ENCODE data around the gene ATL3. TPM values are rescaled to one million over a fixed set of nuclear protein-coding genes. Genes with fewer than 3 reads are reported as not detected.
A peak's percentile ranks its signal among the peaks of the same experiment; 100 is the strongest.
"Not testable (repeated sequence)": the region's sequence is repeated elsewhere in the genome, so short reads cannot be mapped to it uniquely, and the experiment has no call there.

The ATL3 gene
- total and polyA plus RNA-seq, 2 experiments from 2014 or later = 3.1 to 3.8 TPM

GRCh38 chr11:63686926-63687325, 15.8 kb upstream of the ATL3 start:
- TF ChIP-seq, protein P1, sequence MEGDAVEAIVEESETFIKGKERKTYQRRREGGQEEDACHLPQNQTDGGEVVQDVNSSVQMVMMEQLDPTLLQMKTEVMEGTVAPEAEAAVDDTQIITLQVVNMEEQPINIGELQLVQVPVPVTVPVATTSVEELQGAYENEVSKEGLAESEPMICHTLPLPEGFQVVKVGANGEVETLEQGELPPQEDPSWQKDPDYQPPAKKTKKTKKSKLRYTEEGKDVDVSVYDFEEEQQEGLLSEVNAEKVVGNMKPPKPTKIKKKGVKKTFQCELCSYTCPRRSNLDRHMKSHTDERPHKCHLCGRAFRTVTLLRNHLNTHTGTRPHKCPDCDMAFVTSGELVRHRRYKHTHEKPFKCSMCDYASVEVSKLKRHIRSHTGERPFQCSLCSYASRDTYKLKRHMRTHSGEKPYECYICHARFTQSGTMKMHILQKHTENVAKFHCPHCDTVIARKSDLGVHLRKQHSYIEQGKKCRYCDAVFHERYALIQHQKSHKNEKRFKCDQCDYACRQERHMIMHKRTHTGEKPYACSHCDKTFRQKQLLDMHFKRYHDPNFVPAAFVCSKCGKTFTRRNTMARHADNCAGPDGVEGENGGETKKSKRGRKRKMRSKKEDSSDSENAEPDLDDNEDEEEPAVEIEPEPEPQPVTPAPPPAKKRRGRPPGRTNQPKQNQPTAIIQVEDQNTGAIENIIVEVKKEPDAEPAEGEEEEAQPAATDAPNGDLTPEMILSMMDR (IDR thresholded peaks at IDR 0.05; ENCODE audit: low read depth, low read length) = no peak
- no peaks in the 10 kb centered on the region for H3K9me3 ChIP-seq (ENCODE audit: low read depth)
- no peak overlapping the region for H3K27ac ChIP-seq
- H3K27me3 ChIP-seq = no peaks in the 10 kb centered on the region
- peaks cover 6% of the 10 kb centered on the region for H3K4me1 ChIP-seq (ENCODE audit: low read depth)
- peak in 1 of 2 donors; percentile 38 for DNase-seq (ENCODE audit: low read depth in 1 of 2, low spot score in 1 of 2)
- H3K36me3 ChIP-seq = no peaks in the 10 kb centered on the region
- H3K4me3 ChIP-seq = no peak overlapping the region

DNA sequence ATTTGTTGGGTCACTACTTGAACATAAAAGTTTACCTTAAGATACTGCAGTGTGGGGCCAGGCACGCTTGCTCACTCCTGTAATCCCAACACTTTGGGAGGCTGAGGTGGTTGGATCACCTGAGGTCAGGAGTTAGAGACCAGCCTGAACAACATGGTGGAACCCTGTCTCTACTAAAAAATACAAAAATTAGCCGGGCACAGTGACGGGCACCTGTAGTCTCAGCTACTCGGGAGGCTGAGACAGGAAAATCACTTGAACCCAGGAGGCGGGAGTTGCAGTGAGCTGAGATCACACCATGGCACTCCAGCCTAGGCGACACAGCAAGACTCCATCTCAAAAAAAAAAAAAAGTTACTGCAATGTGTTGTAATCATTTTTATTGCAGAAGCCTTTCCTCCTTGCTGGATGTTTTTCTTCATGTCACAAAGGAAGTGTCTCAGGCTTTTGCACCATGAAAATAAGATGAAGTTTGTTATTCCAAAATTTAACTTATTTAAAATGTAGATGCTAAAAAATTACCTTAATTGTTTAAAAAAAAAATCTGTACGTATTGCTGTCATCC, 14.1 kb upstream of the ATL3 start:
- H3K4me1 ChIP-seq (ENCODE audit: low read depth) = peaks cover 13% of the 10 kb centered on the region
- H3K27ac ChIP-seq; H3K36me3 ChIP-seq; H3K27me3 ChIP-seq; H3K4me3 ChIP-seq; H3K9me3 ChIP-seq (ENCODE audit: low read depth): not testable (repeated sequence)
- peak in 1 of 2 donors; percentile 32 for DNase-seq (ENCODE audit: low read depth in 1 of 2, low spot score in 1 of 2)

- peaks cover 13% of the 10 kb centered on the region for H3K4me1 ChIP-seq (ENCODE audit: low read depth)
- no peaks in the 10 kb centered on the region for H3K9me3 ChIP-seq (ENCODE audit: low read depth)
- peak overlapping the region; percentile 65 for H3K4me3 ChIP-seq
- peak in 1 of 2 donors; percentile 61 for DNase-seq (ENCODE audit: low read depth in 1 of 2, low spot score in 1 of 2)
- H3K36me3 ChIP-seq = no peaks in the 10 kb centered on the region
- H3K27ac ChIP-seq = no peak overlapping the region
- H3K27me3 ChIP-seq = no peaks in the 10 kb centered on the region
- TF ChIP-seq, protein P1 (IDR thresholded peaks at IDR 0.05; ENCODE audit: low read depth, low read length) = no peak
These were observed 12.2 kb upstream of the ATL3 start for GRCh38 chr11:63683133-63683991.

DNA sequence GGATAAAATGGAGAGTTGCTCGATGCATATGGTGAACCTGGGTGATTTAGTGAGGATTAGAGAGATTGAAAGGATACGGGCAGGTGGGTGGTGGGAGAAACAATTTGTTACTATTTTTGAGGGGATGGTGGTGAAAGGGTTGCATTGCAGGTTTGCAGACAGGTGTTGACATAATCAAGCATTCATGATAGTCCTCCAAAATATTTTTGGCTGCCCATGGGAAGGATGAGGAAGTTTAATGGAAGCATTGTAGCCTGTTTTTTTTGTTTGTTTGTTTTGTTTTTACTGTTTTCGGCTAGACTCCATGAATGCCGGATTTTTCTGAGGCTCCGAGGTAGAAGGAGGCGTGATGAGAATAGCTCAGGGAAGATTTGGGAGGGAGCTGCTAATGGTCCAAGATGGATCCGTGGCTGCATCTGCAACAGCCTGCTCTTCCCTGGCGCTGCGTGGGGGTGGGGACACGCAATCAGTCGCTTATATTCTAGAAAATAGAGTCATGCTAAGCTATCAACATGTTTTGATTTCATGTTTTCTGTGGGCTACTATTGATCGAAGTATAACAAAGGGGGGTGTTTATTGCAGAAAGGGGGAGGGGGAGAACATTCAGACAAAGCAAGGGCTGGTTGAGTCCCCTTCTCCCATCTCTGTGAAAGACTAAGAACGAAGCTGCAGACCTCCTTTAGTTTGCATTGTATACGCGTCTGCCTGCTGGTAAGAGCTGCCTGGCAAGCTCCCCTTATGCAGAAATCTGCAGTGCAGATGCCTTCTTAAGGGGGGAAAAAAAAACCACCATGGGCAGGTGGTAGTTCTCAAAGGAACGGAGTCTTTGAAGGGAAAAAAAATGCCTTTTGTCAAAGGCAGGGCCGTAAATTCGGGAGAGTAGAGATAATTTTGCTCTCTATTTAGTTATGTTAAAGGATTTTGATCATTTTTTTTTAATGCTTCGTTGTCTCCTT, 11.2 kb upstream of the ATL3 start:
- Histone ChIP-seq H3K9me3 (ENCODE audit: low read depth) (no peaks in the 10 kb centered on the region), H3K27ac (peak overlapping the region; percentile 89), H3K36me3 (no peaks in the 10 kb centered on the region), H3K4me1 (ENCODE audit: low read depth) (peaks cover 13% of the 10 kb centered on the region), H3K27me3 (no peaks in the 10 kb centered on the region), H3K4me3 (peak overlapping the region; percentile 65)
- TF ChIP-seq, protein P1 (IDR thresholded peaks at IDR 0.05; ENCODE audit: low read depth, low read length) = no peak
- DNase-seq (ENCODE audit: low read depth in 1 of 2, low spot score in 1 of 2) = peak; percentile 37 to 44

GRCh38 chr11:63681321-63682065, 10.3 kb upstream of the ATL3 start, which contains the start of gene RTN3:
RTN3 (plus strand) TSS chr11:63681500; CDS start chr11:63681637, 137 bp downstream.
- TF ChIP-seq, protein P1 (IDR thresholded peaks at IDR 0.05; ENCODE audit: low read depth, low read length) = peak; percentile 1
- H3K4me1 ChIP-seq (ENCODE audit: low read depth) = peaks cover 13% of the 10 kb centered on the region
- H3K9me3 ChIP-seq (ENCODE audit: low read depth) = no peaks in the 10 kb centered on the region
- H3K27me3 ChIP-seq = no peaks in the 10 kb centered on the region
- peak within 1 kb of the TSS; percentile 89 for H3K27ac ChIP-seq
- peak within 1 kb of the TSS; percentile 65 for H3K4me3 ChIP-seq
- peak; percentile 98 to 99 for DNase-seq (ENCODE audit: low read depth in 1 of 2, low spot score in 1 of 2)
- H3K36me3 ChIP-seq = no peaks in the 10 kb centered on the region
